ENCODE results near the gene CHMP6. TPM values are rescaled to one million over a fixed set of nuclear protein-coding genes. Genes with fewer than 3 reads are reported as not detected.

CHMP6 gene
- total RNA-seq, 1 donor from 2014 or later: 30.8 TPM

DNA sequence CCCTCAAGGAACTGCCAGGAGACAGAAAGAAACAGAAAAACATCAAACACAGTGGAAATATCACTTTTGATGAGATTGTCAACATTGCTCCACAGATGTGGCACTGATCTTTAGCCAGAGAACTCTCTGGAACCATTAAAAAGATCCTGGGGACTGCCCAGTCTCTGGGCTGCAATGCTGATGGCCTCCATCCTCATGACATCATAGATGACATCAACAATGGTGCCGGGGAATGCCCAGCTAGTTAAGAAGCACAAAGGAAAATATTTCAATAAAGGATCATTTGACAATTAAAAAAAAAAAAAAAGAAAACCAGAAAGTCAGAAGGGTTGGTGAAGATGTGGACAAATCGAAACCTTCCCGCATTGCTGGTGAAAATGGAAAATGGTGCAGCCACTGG, 14.9 kb upstream of the CHMP6 start:
- DNase-seq: no peak
- intact Hi-C loops (cut with micrococcal nuclease): no loop called here
- peaks cover 5% of the 10 kb centered on the region for H3K9me3 Mint-ChIP-seq
- no peak overlapping the region for H3K27ac Mint-ChIP-seq
- no peaks in the 10 kb centered on the region for H3K36me3 Mint-ChIP-seq (ENCODE audit: low read depth)
- no peak overlapping the region for H3K4me3 Mint-ChIP-seq
- H3K27me3 Mint-ChIP-seq: peaks cover 8% of the 10 kb centered on the region
- H3K4me1 Mint-ChIP-seq: peaks cover 8% of the 10 kb centered on the region

- intact Hi-C loops (cut with micrococcal nuclease): no loop called here
- DNase-seq: no peak
- no peak overlapping the region for H3K4me3 Mint-ChIP-seq
- peaks cover 5% of the 10 kb centered on the region for H3K9me3 Mint-ChIP-seq
- no peaks in the 10 kb centered on the region for H3K36me3 Mint-ChIP-seq (ENCODE audit: low read depth)
- peaks cover 8% of the 10 kb centered on the region for H3K4me1 Mint-ChIP-seq
- no peak overlapping the region for H3K27ac Mint-ChIP-seq
- H3K27me3 Mint-ChIP-seq: peaks cover 8% of the 10 kb centered on the region
Measured at GRCh38 chr17:80977172-80977571, 14.5 kb upstream of the CHMP6 start.

GRCh38 chr17:80978499-80979497, 12.8 kb upstream of the CHMP6 start:
- intact Hi-C loops (cut with micrococcal nuclease): no loop called here
- Mint-ChIP-seq H3K27me3 (peaks cover 12% of the 10 kb centered on the region), H3K27ac (no peak overlapping the region), H3K9me3 (peaks cover 5% of the 10 kb centered on the region), H3K4me3 (no peak overlapping the region), H3K4me1 (peaks cover 8% of the 10 kb centered on the region), H3K36me3 (ENCODE audit: low read depth) (no peaks in the 10 kb centered on the region)
- no peak for DNase-seq

- no peak for DNase-seq
- H3K4me1 Mint-ChIP-seq: peaks cover 8% of the 10 kb centered on the region
- peak overlapping the region; percentile 54 for H3K27ac Mint-ChIP-seq
- peak overlapping the region; percentile 38 for H3K4me3 Mint-ChIP-seq
- no peaks in the 10 kb centered on the region for H3K36me3 Mint-ChIP-seq (ENCODE audit: low read depth)
- intact Hi-C loops (cut with micrococcal nuclease): no loop called here
- peaks cover 8% of the 10 kb centered on the region for H3K27me3 Mint-ChIP-seq
- H3K9me3 Mint-ChIP-seq: peaks cover 5% of the 10 kb centered on the region
Measured at GRCh38 chr17:80979547-80980378, 11.9 kb upstream of the CHMP6 start.

- H3K4me1 Mint-ChIP-seq: peaks cover 8% of the 10 kb centered on the region
- peak overlapping the region; percentile 38 for H3K4me3 Mint-ChIP-seq
- peaks cover 8% of the 10 kb centered on the region for H3K27me3 Mint-ChIP-seq
- intact Hi-C loops (cut with micrococcal nuclease): loop anchor here (1.0 kb wide), 1 partner anchor 553 kb away; no protein-coding TSS in a partner anchor
- no peaks in the 10 kb centered on the region for H3K36me3 Mint-ChIP-seq (ENCODE audit: low read depth)
- peak overlapping the region; percentile 54 for H3K27ac Mint-ChIP-seq
- no peak for DNase-seq
- H3K9me3 Mint-ChIP-seq: peaks cover 5% of the 10 kb centered on the region
Measured at GRCh38 chr17:80980397-80981061, 11.1 kb upstream of the CHMP6 start.

GRCh38 chr17:80981062-80981902, 10.4 kb upstream of the CHMP6 start:
- Mint-ChIP-seq H3K4me3 (peak overlapping the region; percentile 38), H3K27me3 (peaks cover 8% of the 10 kb centered on the region), H3K36me3 (ENCODE audit: low read depth) (no peaks in the 10 kb centered on the region), H3K27ac (peak overlapping the region; percentile 54), H3K4me1 (peaks cover 8% of the 10 kb centered on the region), H3K9me3 (peaks cover 5% of the 10 kb centered on the region)
- intact Hi-C loops (cut with micrococcal nuclease): loop anchor here (1.0 kb wide), 1 partner anchor 554 kb away; no protein-coding TSS in a partner anchor
- peak; percentile 84 for DNase-seq

DNA sequence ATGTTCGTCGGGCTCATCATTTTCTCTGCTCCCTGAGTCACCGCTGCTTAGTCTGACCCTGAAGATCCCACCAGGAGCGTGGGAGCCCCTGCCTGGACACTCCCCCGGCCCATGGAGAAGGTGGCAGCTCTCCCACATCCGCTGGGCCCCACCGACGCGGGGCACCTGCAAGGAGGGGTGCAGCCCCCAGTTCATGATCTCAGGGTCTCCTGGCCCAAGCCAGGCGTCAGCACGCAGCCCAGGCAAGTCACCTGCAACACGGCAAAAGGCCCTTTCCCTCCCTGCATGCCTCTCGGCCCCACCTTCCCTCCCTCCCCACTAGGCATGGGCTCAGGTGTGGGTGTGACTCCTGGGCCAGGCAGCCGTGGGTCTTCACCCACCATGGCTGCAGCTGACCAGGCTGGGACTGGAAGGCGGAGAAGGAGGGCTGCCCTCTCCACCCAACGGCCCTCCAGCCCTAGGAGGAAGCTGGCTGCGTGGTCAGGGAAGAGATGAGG, 9.7 kb upstream of the CHMP6 start:
- peaks cover 8% of the 10 kb centered on the region for H3K27me3 Mint-ChIP-seq
- intact Hi-C loops (cut with micrococcal nuclease): loop anchor here (1.0 kb wide), 1 partner anchor 555 kb away; no protein-coding TSS in a partner anchor
- H3K4me1 Mint-ChIP-seq: peaks cover 8% of the 10 kb centered on the region
- H3K27ac Mint-ChIP-seq: no peak overlapping the region
- no peak overlapping the region for H3K4me3 Mint-ChIP-seq
- DNase-seq: no peak
- no peaks in the 10 kb centered on the region for H3K36me3 Mint-ChIP-seq (ENCODE audit: low read depth)
- peaks cover 5% of the 10 kb centered on the region for H3K9me3 Mint-ChIP-seq

DNA sequence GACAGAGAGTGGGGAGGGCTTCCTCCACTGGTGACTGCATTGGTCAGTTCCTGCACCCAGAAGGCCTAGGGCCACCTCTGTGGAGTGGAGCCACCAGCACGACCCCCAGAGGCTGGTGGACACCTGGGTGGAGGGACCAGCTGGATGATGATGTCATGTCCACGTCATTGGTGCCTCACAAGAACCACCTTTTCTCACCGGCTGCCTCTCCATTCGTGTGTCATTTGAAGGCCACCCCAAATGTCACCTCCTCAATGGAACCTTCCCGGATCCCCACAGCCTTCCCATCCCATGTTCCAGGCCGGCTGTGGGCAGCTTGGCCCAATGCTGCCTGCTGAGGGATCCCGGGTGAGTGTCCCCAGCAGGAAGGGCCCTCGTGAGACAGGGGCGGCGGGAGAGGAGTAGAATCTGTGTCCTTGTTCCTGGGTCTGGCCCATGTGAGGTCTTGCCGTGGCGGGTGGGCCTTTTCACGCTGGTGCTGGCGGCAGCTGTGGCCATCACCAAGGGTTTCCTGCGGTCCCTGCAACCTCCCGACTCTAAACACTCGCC, 9.1 kb upstream of the CHMP6 start:
- Mint-ChIP-seq H3K4me1 (peaks cover 8% of the 10 kb centered on the region), H3K27me3 (peaks cover 8% of the 10 kb centered on the region), H3K9me3 (peaks cover 5% of the 10 kb centered on the region), H3K4me3 (no peak overlapping the region), H3K36me3 (ENCODE audit: low read depth) (no peaks in the 10 kb centered on the region), H3K27ac (no peak overlapping the region)
- intact Hi-C loops (cut with micrococcal nuclease): no loop called here
- no peak for DNase-seq

GRCh38 chr17:80983545-80983944, 8.1 kb upstream of the CHMP6 start:
- H3K27me3 Mint-ChIP-seq: peaks cover 8% of the 10 kb centered on the region

DNA sequence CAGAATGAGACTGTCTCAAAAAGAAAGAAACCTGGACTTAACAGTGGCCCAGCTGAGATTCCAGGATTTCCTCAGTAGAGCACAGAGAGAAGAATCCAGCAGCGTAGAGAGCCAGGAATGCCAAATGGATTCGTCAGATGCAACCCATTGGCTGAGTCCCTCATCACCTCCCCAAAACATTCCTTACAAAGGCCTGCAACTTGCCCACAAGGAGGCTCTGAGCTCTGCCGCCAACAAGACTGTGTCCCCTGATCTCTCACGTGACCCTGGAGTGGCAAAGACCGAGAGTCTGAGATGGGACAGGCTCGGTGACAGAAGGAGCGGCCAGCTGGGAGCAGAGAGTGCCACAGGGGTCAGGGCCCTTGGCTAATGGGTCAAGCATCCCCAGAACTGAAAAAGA, 6.9 kb upstream of the CHMP6 start:
- H3K9me3 Mint-ChIP-seq: peaks cover 5% of the 10 kb centered on the region
- H3K27ac Mint-ChIP-seq: no peak overlapping the region
- peaks cover 15% of the 10 kb centered on the region for H3K4me1 Mint-ChIP-seq
- no peaks in the 10 kb centered on the region for H3K36me3 Mint-ChIP-seq (ENCODE audit: low read depth)
- no peak for DNase-seq
- H3K27me3 Mint-ChIP-seq: peaks cover 8% of the 10 kb centered on the region
- intact Hi-C loops (cut with micrococcal nuclease): no loop called here
- no peak overlapping the region for H3K4me3 Mint-ChIP-seq

More at GRCh38 chr17:80983545-80983944, 8.1 kb upstream of the CHMP6 start:
- DNase-seq: no peak
- no peak overlapping the region for H3K27ac Mint-ChIP-seq
- H3K4me1 Mint-ChIP-seq: peaks cover 8% of the 10 kb centered on the region
- H3K4me3 Mint-ChIP-seq: no peak overlapping the region
- no peaks in the 10 kb centered on the region for H3K36me3 Mint-ChIP-seq (ENCODE audit: low read depth)
- intact Hi-C loops (cut with micrococcal nuclease): no loop called here
- H3K9me3 Mint-ChIP-seq: peaks cover 5% of the 10 kb centered on the region

DNA sequence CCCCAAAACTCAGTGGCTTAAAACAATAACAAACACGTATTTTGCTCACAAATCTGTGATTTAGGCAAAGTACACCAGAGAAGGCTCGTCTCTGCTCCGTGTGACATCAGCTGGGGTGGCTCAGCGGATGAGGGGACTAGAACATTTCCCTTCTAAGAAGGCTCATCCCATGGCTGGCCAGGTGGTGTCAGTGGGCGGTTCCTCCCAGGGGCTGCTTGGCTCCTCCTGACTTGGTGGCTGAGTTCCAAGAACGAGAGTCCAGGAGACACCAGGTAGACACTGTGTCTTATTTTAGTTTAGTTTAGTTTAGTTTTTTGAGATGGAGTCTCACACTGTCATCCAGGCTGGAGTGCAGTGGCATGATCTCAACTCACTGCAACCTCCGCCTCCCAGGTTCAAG, 5.6 kb upstream of the CHMP6 start:
- H3K36me3 Mint-ChIP-seq (ENCODE audit: low read depth): no peaks in the 10 kb centered on the region
- intact Hi-C loops (cut with micrococcal nuclease): no loop called here
- peaks cover 3% of the 10 kb centered on the region for H3K27me3 Mint-ChIP-seq
- no peak overlapping the region for H3K4me3 Mint-ChIP-seq
- H3K9me3 Mint-ChIP-seq: no peaks in the 10 kb centered on the region
- peaks cover 12% of the 10 kb centered on the region for H3K4me1 Mint-ChIP-seq
- H3K27ac Mint-ChIP-seq: no peak overlapping the region
- DNase-seq: no peak

GRCh38 chr17:80986816-80987475, 4.7 kb upstream of the CHMP6 start:
- Mint-ChIP-seq H3K4me3 (no peak overlapping the region), H3K27me3 (peaks cover 3% of the 10 kb centered on the region), H3K27ac (no peak overlapping the region), H3K36me3 (ENCODE audit: low read depth) (no peaks in the 10 kb centered on the region), H3K9me3 (no peaks in the 10 kb centered on the region), H3K4me1 (peaks cover 12% of the 10 kb centered on the region)
- DNase-seq: no peak
- intact Hi-C loops (cut with micrococcal nuclease): no loop called here
